ENCODE results near the gene AMFR. TPM values are rescaled to one million over a fixed set of nuclear protein-coding genes. Genes with fewer than 3 reads are reported as not detected.
A peak's percentile ranks its signal among the peaks of the same experiment; 100 is the strongest.

Gene AMFR
- total and polyA plus RNA-seq, 2 of the 13 experiments (the other 11 are each of a cell fraction or from before 2014, with no cell fraction given), result 52.9 to 108 TPM

DNA sequence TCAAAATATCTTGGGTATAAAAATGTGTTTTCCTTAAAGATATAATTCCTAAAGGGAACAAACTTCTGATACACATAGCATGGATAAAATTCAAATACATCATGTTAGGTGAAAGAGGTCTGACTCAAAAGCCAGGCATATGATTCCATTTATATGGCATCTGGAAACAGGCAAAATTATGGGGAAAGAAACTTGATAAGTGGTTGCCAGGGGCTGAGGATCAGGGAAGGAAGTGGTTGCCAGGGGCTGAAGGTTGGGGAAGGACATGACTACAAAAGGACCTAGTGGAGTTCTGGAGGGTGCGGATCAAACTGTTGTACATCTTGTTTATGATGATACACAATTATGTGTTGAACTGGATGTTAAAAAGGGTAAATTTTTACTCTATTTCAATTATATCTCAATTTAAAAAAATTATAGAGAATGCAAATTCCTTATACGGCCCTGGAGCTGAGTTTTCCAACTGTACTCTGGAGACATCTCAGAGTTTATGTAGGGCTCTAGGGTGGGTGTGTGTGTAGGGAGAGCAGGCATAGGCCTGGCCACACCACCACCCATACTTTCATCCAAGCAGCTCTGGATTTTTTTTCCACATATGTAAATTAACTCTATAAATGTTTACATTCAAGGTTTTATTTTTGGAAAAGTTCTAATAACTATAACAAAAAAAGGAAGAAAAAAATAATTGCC, 55.0 kb downstream of the AMFR start:
- 98% methylated on average over 2 of the region's 2 CpGs for WGBS (ENCODE audit: low lambda C conversion rate)
- ATAC-seq (no peak), FAIRE-seq (no peak), DNase-seq (ENCODE audit: low spot score) (no peak)
- Histone ChIP-seq H3K4me1 (ENCODE audit: insufficient read depth, low read length) (peaks cover 11% of the 10 kb centered on the region), H3K9ac (ENCODE audit: insufficient read depth, low read depth, low read length) (no peak overlapping the region), H3K4me3 (replicated peaks in 1 of 3; ENCODE audit: insufficient read depth in 1 of 3, low read depth in 2 of 3, low read length in 3 of 3) (no peak overlapping the region), H4K20me1 (ENCODE audit: insufficient read depth, low read length) (no peaks in the 10 kb centered on the region), H3K36me3 (replicated peaks in 1 of 2; ENCODE audit: control insufficient read depth in 1 of 2, insufficient read depth in 2 of 2, low read length in 2 of 2) (peaks cover 22 to 44% of the 10 kb centered on the region in 2 experiments), H3K9me3 (ENCODE audit: low read length) (no peaks in the 10 kb centered on the region), H2AFZ (ENCODE audit: low read length) (no peak overlapping the region), H3K27ac (ENCODE audit: extremely low read length, insufficient read depth, low read length) (no peak overlapping the region), H3K27me3 (ENCODE audit: control insufficient read depth in 1 of 2, insufficient read depth in 2 of 2, low read length in 2 of 2) (no peaks in the 10 kb centered on the region), H3K4me2 (ENCODE audit: low read depth, low read length) (no peak overlapping the region), H3K79me2 (ENCODE audit: insufficient read depth, low read length) (peaks cover 1% of the 10 kb centered on the region)
- no TSS peak for BruUV-seq (replicated peaks)
- in situ Hi-C loops (cut with HindIII; ENCODE audit: extremely low pct_ligation_motif_present, low pct_unique_long_range_greater_than_20kb), result no loop called here
- intact Hi-C loops (cut with micrococcal nuclease; ENCODE audit: unreplicated experiment), result loop anchor here (2.0 kb wide), 1 partner anchor 14 kb away; no protein-coding TSS in a partner anchor
- TF ChIP-seq ZNF589 (CRISPR knock-in tag; conservative IDR thresholded peaks at IDR 0.05), result no peak
- TF ChIP-seq MAFK (conservative IDR thresholded peaks at IDR 0.05 in 1 of 2, IDR thresholded peaks at IDR 0.05 in 1 of 2; ENCODE audit: low read length in 2 of 2), result no peak
- no peak for TF ChIP-seq TARDBP (CRISPR knock-in tag; IDR thresholded peaks at IDR 0.05)
- TF ChIP-seq CCAR2 (optimal IDR thresholded peaks at IDR 0.05; ENCODE audit: low read depth, low read length), result no peak
- TF ChIP-seq NFIB (CRISPR knock-in tag; IDR thresholded peaks at IDR 0.05; ENCODE audit: borderline replicate concordance), result no peak
- POLR2A ChIA-PET, result interaction anchor here (1.1 kb wide), 2 partner anchors 13 to 81 kb away, joined by 4 read pairs; partner anchors contain the start of genes NUDT21 and OGFOD1
- CTCF ChIA-PET (ENCODE audit: low intra/inter-chr PET ratio, low total read pairs), result no interaction called here

DNA sequence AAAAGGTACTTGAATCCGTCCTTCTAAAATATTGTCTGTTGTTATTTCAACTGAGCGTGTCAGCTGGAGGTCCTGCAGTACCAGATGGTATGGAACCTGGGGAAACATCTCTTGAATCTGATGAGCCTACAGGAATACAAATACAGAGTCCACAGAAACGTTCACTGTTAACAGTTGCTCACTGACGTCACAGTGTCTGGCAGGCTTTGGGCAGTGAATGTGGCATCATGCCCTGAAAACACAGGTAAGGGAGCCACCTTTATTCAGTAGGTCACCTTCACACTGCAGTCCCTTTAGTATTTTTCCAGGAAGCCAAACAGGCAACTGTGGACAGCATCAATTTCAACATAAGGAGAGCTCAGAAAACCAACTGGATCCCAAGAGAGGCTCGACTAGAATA, 56.1 kb downstream of the AMFR start:
- intact Hi-C loops (cut with micrococcal nuclease; ENCODE audit: unreplicated experiment), result no loop called here
- CTCF ChIA-PET (ENCODE audit: low intra/inter-chr PET ratio, low total read pairs), result no interaction called here
- no TSS peak for BruUV-seq (replicated peaks)
- FAIRE-seq (peak; percentile 43), ATAC-seq (no peak), DNase-seq (ENCODE audit: low spot score) (no peak)
- H3K4me2 ChIP-seq (ENCODE audit: low read depth, low read length), result no peak overlapping the region
- 96% methylated on average over 5 of the region's 5 CpGs for WGBS (ENCODE audit: low lambda C conversion rate)
- in situ Hi-C loops (cut with HindIII; ENCODE audit: extremely low pct_ligation_motif_present, low pct_unique_long_range_greater_than_20kb), result no loop called here
- H3K27ac ChIP-seq (ENCODE audit: extremely low read length, insufficient read depth, low read length), result no peak overlapping the region
- POLR2A ChIA-PET, result no interaction called here
- peaks cover 11% of the 10 kb centered on the region for H3K4me1 ChIP-seq (ENCODE audit: insufficient read depth, low read length)
- H3K9me3 ChIP-seq (ENCODE audit: low read length), result no peaks in the 10 kb centered on the region
- H3K9ac ChIP-seq (ENCODE audit: insufficient read depth, low read depth, low read length), result no peak overlapping the region
- H3K27me3 ChIP-seq (ENCODE audit: control insufficient read depth in 1 of 2, insufficient read depth in 2 of 2, low read length in 2 of 2), result no peaks in the 10 kb centered on the region
- no peaks in the 10 kb centered on the region for H4K20me1 ChIP-seq (ENCODE audit: insufficient read depth, low read length)
- H3K4me3 ChIP-seq (replicated peaks in 1 of 3; ENCODE audit: insufficient read depth in 1 of 3, low read depth in 2 of 3, low read length in 3 of 3), result no peak overlapping the region
- H3K36me3 ChIP-seq (replicated peaks in 1 of 2; ENCODE audit: control insufficient read depth in 1 of 2, insufficient read depth in 2 of 2, low read length in 2 of 2), result peaks cover 26 to 54% of the 10 kb centered on the region in 2 experiments
- H2AFZ ChIP-seq (ENCODE audit: low read length), result no peak overlapping the region
- no peaks in the 10 kb centered on the region for H3K79me2 ChIP-seq (ENCODE audit: insufficient read depth, low read length)
- TF ChIP-seq, protein P1, sequence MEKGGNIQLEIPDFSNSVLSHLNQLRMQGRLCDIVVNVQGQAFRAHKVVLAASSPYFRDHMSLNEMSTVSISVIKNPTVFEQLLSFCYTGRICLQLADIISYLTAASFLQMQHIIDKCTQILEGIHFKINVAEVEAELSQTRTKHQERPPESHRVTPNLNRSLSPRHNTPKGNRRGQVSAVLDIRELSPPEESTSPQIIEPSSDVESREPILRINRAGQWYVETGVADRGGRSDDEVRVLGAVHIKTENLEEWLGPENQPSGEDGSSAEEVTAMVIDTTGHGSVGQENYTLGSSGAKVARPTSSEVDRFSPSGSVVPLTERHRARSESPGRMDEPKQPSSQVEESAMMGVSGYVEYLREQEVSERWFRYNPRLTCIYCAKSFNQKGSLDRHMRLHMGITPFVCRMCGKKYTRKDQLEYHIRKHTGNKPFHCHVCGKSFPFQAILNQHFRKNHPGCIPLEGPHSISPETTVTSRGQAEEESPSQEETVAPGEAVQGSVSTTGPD (CRISPR knock-in tag; IDR thresholded peaks at IDR 0.05), result no peak
- no peak for TF ChIP-seq NR2C2 (CRISPR knock-in tag; IDR thresholded peaks at IDR 0.05; ENCODE audit: borderline replicate concordance)
- TF ChIP-seq ZNF430 (CRISPR knock-in tag; IDR thresholded peaks at IDR 0.05), result no peak
- TF ChIP-seq ELF3 (CRISPR knock-in tag; IDR thresholded peaks at IDR 0.05), result no peak
- TF ChIP-seq ZNF772 (CRISPR knock-in tag; IDR thresholded peaks at IDR 0.05), result no peak
- no peak for TF ChIP-seq CBFB (CRISPR knock-in tag; IDR thresholded peaks at IDR 0.05)
- TF ChIP-seq ATM (IDR thresholded peaks at IDR 0.05; ENCODE audit: borderline replicate concordance), result no peak
- TF ChIP-seq, protein P2, sequence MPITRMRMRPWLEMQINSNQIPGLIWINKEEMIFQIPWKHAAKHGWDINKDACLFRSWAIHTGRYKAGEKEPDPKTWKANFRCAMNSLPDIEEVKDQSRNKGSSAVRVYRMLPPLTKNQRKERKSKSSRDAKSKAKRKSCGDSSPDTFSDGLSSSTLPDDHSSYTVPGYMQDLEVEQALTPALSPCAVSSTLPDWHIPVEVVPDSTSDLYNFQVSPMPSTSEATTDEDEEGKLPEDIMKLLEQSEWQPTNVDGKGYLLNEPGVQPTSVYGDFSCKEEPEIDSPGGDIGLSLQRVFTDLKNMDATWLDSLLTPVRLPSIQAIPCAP (CRISPR knock-in tag; IDR thresholded peaks at IDR 0.05; ENCODE audit: low read depth), result no peak
- TF ChIP-seq, protein P3, sequence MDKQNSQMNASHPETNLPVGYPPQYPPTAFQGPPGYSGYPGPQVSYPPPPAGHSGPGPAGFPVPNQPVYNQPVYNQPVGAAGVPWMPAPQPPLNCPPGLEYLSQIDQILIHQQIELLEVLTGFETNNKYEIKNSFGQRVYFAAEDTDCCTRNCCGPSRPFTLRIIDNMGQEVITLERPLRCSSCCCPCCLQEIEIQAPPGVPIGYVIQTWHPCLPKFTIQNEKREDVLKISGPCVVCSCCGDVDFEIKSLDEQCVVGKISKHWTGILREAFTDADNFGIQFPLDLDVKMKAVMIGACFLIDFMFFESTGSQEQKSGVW (CRISPR knock-in tag; IDR thresholded peaks at IDR 0.05; ENCODE audit: borderline replicate concordance), result no peak
